ENCODE results near the gene ANKS1B. TPM values are rescaled to one million over a fixed set of nuclear protein-coding genes. Genes with fewer than 3 reads are reported as not detected.

ANKS1B gene
- total and polyA plus RNA-seq, 4 donors = 0.03 to 3.4 (median 0.53) TPM

- Histone ChIP-seq H3K4me3 (ENCODE audit: low read depth in 1 of 3, low read length in 3 of 3) (no peak overlapping the region), H3K9me3 (ENCODE audit: control insufficient read depth in 4 of 4, low read length in 3 of 4) (no peaks in the 10 kb centered on the region), H3K4me1 (ENCODE audit: control insufficient read depth in 4 of 4, insufficient read depth in 4 of 4, low read length in 3 of 4) (no peaks in the 10 kb centered on the region), H3K27ac (ENCODE audit: low read depth in 1 of 2, low read length in 2 of 2) (no peak overlapping the region), H3K27me3 (ENCODE audit: control insufficient read depth in 4 of 4, insufficient read depth in 4 of 4, low read length in 3 of 4) (no peaks in the 10 kb centered on the region), H3K36me3 (ENCODE audit: control insufficient read depth in 4 of 4, insufficient read depth in 3 of 4, low read depth in 1 of 4, low read length in 3 of 4) (no peaks in the 10 kb centered on the region), H3K9ac (ENCODE audit: low read depth in 1 of 2, low read length in 2 of 2) (no peak overlapping the region)
- no peak for DNase-seq (ENCODE audit: low spot score)
- no peak for TF ChIP-seq MAX (IDR thresholded peaks at IDR 0.05)
- TF ChIP-seq, protein P1, sequence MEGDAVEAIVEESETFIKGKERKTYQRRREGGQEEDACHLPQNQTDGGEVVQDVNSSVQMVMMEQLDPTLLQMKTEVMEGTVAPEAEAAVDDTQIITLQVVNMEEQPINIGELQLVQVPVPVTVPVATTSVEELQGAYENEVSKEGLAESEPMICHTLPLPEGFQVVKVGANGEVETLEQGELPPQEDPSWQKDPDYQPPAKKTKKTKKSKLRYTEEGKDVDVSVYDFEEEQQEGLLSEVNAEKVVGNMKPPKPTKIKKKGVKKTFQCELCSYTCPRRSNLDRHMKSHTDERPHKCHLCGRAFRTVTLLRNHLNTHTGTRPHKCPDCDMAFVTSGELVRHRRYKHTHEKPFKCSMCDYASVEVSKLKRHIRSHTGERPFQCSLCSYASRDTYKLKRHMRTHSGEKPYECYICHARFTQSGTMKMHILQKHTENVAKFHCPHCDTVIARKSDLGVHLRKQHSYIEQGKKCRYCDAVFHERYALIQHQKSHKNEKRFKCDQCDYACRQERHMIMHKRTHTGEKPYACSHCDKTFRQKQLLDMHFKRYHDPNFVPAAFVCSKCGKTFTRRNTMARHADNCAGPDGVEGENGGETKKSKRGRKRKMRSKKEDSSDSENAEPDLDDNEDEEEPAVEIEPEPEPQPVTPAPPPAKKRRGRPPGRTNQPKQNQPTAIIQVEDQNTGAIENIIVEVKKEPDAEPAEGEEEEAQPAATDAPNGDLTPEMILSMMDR (IDR thresholded peaks at IDR 0.05; ENCODE audit: low read depth, low read length, missing input control) = no peak
- TF ChIP-seq GABPA (IDR thresholded peaks at IDR 0.05 in 1 of 2, conservative IDR thresholded peaks at IDR 0.05 in 1 of 2) = no peak
- no peak for TF ChIP-seq TAF1 (conservative IDR thresholded peaks at IDR 0.05)
- TF ChIP-seq ATF3 (IDR thresholded peaks at IDR 0.05) = no peak
- no peak for TF ChIP-seq HNF4G (IDR thresholded peaks at IDR 0.05)
- TF ChIP-seq FOXA1 (IDR thresholded peaks at IDR 0.05) = no peak
- TF ChIP-seq JUND (IDR thresholded peaks at IDR 0.05) = no peak
- TF ChIP-seq FOXA2 (IDR thresholded peaks at IDR 0.05) = no peak
- no peak for TF ChIP-seq EGR1 (IDR thresholded peaks at IDR 0.05; ENCODE audit: low read depth in 2 of 2)
- TF ChIP-seq YY1 (IDR thresholded peaks at IDR 0.05) = no peak
- TF ChIP-seq, protein P2, sequence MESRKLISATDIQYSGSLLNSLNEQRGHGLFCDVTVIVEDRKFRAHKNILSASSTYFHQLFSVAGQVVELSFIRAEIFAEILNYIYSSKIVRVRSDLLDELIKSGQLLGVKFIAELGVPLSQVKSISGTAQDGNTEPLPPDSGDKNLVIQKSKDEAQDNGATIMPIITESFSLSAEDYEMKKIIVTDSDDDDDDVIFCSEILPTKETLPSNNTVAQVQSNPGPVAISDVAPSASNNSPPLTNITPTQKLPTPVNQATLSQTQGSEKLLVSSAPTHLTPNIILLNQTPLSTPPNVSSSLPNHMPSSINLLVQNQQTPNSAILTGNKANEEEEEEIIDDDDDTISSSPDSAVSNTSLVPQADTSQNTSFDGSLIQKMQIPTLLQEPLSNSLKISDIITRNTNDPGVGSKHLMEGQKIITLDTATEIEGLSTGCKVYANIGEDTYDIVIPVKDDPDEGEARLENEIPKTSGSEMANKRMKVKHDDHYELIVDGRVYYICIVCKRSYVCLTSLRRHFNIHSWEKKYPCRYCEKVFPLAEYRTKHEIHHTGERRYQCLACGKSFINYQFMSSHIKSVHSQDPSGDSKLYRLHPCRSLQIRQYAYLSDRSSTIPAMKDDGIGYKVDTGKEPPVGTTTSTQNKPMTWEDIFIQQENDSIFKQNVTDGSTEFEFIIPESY (IDR thresholded peaks at IDR 0.05) = no peak
- TF ChIP-seq, protein P3, sequence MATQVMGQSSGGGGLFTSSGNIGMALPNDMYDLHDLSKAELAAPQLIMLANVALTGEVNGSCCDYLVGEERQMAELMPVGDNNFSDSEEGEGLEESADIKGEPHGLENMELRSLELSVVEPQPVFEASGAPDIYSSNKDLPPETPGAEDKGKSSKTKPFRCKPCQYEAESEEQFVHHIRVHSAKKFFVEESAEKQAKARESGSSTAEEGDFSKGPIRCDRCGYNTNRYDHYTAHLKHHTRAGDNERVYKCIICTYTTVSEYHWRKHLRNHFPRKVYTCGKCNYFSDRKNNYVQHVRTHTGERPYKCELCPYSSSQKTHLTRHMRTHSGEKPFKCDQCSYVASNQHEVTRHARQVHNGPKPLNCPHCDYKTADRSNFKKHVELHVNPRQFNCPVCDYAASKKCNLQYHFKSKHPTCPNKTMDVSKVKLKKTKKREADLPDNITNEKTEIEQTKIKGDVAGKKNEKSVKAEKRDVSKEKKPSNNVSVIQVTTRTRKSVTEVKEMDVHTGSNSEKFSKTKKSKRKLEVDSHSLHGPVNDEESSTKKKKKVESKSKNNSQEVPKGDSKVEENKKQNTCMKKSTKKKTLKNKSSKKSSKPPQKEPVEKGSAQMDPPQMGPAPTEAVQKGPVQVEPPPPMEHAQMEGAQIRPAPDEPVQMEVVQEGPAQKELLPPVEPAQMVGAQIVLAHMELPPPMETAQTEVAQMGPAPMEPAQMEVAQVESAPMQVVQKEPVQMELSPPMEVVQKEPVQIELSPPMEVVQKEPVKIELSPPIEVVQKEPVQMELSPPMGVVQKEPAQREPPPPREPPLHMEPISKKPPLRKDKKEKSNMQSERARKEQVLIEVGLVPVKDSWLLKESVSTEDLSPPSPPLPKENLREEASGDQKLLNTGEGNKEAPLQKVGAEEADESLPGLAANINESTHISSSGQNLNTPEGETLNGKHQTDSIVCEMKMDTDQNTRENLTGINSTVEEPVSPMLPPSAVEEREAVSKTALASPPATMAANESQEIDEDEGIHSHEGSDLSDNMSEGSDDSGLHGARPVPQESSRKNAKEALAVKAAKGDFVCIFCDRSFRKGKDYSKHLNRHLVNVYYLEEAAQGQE (IDR thresholded peaks at IDR 0.05) = no peak
Measured at GRCh38 chr12:99712281-99712680, 272.5 kb downstream of the ANKS1B start.

DNA sequence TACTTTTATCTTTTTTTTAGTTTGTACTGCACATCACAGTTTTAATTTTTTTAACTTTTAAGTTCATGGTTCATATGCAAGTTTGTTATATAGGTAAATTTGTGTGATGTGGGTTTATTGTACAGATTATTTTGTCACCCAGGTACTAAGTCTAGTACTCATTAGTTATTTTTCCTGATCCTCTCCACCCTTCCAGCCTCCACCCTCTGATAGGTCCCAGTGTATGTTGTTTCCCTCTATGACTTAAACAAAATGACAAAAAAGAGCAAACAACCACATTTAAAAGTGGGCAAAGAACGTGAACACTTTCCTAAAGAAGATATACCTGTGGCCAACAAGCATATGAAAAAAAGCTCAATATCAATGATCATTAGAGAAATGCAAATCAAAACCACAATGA is 273.5 kb downstream of the ANKS1B start:
- H3K4me1 ChIP-seq (ENCODE audit: control insufficient read depth in 4 of 4, insufficient read depth in 4 of 4, low read length in 3 of 4) = no peaks in the 10 kb centered on the region
- H3K36me3 ChIP-seq (ENCODE audit: control insufficient read depth in 4 of 4, insufficient read depth in 3 of 4, low read depth in 1 of 4, low read length in 3 of 4) = no peaks in the 10 kb centered on the region
- TF ChIP-seq GABPA (IDR thresholded peaks at IDR 0.05 in 1 of 2, conservative IDR thresholded peaks at IDR 0.05 in 1 of 2) (no peak), RXRA (IDR thresholded peaks at IDR 0.05) (no peak), TAF1 (conservative IDR thresholded peaks at IDR 0.05) (no peak), RAD21 (IDR thresholded peaks at IDR 0.05) (no peak), MAX (IDR thresholded peaks at IDR 0.05) (no peak), HNF4A (conservative IDR thresholded peaks at IDR 0.05) (no peak), ATF3 (IDR thresholded peaks at IDR 0.05) (no peak), SP1 (IDR thresholded peaks at IDR 0.05) (no peak)
- TF ChIP-seq, protein P1 (IDR thresholded peaks at IDR 0.05; ENCODE audit: low read depth, low read length, missing input control) = no peak
- WGBS = 68% methylated on average over 1 of the region's 1 CpG
- DNase-seq (ENCODE audit: low spot score) = no peak
- no peak overlapping the region for H3K4me3 ChIP-seq (ENCODE audit: low read depth in 1 of 3, low read length in 3 of 3)
- no peak overlapping the region for H3K27ac ChIP-seq (ENCODE audit: low read depth in 1 of 2, low read length in 2 of 2)
- H3K27me3 ChIP-seq (ENCODE audit: control insufficient read depth in 4 of 4, insufficient read depth in 4 of 4, low read length in 3 of 4) = peaks cover 0 to 7% (median 0%) of the 10 kb centered on the region in 4 donors
- no peak overlapping the region for H3K9ac ChIP-seq (ENCODE audit: low read depth in 1 of 2, low read length in 2 of 2)
- no peaks in the 10 kb centered on the region for H3K9me3 ChIP-seq (ENCODE audit: control insufficient read depth in 4 of 4, low read length in 3 of 4)
